Activated CD4-positive, alpha-beta memory T cell treated with anti-CD3 and anti-CD28 coated beads for 36 hours (primary cell): ENCODE measurements around the gene SRPK1. TPM values are rescaled to one million over a fixed set of nuclear protein-coding genes. Genes with fewer than 3 reads are reported as not detected.
A peak's percentile ranks its signal among the peaks of the same experiment; 100 is the strongest.

Experiments used
- CTCF ChIA-PET: fragments of 350-600 bp; sonication (Branson Sonifier 250); formaldehyde crosslinking; loops from one replicate; lab custom pipeline; 2021; ENCODE audit warnings: antibody characterized with exemption, inconsistent platforms; lab: Charles Lee
- POLR2A ChIA-PET: fragments of 350-600 bp; sonication (Branson Sonifier 250); formaldehyde crosslinking; loops from one replicate; lab custom pipeline; 2021; ENCODE audit warnings: antibody characterized with exemption; lab: Charles Lee
- DNase-seq: peaks from one replicate; pipeline ENCODE4 v3.0.0-alpha.2; 2020
- H3K27ac Mint-ChIP-seq: one replicate; pipeline ENCODE4 v1.8.0; 2021; ENCODE audit warnings: mixed read lengths
- H3K27me3 Mint-ChIP-seq: one replicate; pipeline ENCODE4 v1.8.0; 2021; ENCODE audit warnings: mixed read lengths
- H3K36me3 Mint-ChIP-seq: one replicate; pipeline ENCODE4 v1.8.0; 2021; ENCODE audit warnings: mixed read lengths
- H3K4me1 Mint-ChIP-seq: one replicate; pipeline ENCODE4 v1.8.0; 2021; ENCODE audit warnings: low read depth, mixed read lengths
- H3K4me3 Mint-ChIP-seq: one replicate; pipeline ENCODE4 v1.8.0; 2021; ENCODE audit warnings: mild to moderate bottlenecking, mixed read lengths
- H3K9me3 Mint-ChIP-seq: one replicate; pipeline ENCODE4 v1.8.0; 2021; ENCODE audit warnings: mixed read lengths
- intact Hi-C: fragments of 100-400 bp; cut with micrococcal nuclease; formaldehyde crosslinking; loops from one replicate; pipeline ENCODE4 v1.15.1; 2023
- total RNA-seq, 2 experiments: library from RNA; stranded (reverse); gene quantifications; one replicate each; pipeline ENCODE4 v1.2.3, GENCODE V29; 2021

Gene SRPK1
- total RNA-seq, 2 experiments from 2014 or later = 134 to 143 TPM

DNA sequence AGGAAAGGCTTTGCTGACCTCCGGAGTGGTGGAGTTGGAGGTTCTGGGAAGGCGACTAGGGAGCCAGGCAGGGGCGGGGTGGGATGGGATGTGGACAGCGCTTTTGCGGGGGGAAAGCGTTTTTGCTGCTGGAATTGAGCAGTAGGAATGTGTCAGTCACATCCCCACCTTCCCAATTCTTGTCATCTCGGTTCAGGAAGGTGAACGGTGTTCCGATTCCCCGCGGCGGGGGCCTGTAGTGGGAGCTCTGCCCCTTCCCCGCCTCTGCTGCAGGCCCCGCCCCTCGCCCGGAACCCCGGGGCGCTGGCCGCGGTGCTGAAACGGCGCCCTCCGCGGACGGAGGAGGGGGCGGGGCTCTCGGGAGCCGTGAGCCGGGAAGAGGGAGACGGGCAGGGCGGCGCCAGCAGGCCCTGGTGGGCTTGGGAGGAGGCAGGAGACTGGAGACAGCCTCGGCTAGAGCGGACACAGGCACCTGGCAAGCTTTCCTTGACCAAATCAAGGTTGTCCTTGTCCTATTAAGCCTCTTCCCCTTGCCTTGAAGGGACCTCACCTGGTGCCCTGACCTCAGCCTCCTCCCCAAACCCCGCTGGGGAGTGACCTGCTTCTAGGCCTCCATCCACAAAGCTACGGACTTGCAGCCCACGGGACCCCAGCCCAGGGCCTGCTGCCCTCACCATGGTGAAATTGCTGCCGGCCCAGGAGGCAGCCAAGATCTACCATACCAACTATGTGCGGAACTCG, 115.7 kb downstream of the SRPK1 start, which contains the start of gene LHFPL5:
TSS of gene LHFPL5 (plus strand) at position 357 of the 741 bp plus-strand sequence. CDS start at position 676, 319 bp downstream.
- POLR2A ChIA-PET = no interaction called here

DNA sequence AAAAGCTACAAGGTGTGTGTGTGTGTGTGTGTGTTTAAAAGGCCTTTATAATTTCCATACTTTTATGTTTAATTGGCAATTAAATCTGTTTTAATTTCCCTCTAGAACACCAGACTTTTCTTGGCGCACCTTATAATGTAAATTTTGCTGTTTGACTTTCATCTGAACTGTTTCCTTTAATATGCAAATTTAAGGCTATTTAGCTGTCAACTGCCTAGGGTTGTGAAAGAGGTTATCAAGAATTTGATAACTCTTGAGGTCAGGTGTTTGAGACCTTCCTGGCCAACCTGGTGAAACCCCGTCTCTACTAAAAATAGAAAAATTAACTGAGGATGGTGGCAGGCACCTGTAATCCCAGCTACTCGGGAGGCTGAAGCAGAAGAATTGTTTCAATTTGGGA, 119.8 kb downstream of the SRPK1 start:
- DNase-seq = no peak
- POLR2A ChIA-PET = no interaction called here
- no peak overlapping the region for H3K4me3 Mint-ChIP-seq
- no peaks in the 10 kb centered on the region for H3K4me1 Mint-ChIP-seq
- no peaks in the 10 kb centered on the region for H3K9me3 Mint-ChIP-seq
- no peaks in the 10 kb centered on the region for H3K36me3 Mint-ChIP-seq
- H3K27ac Mint-ChIP-seq = no peak overlapping the region
- CTCF ChIA-PET = no interaction called here
- H3K27me3 Mint-ChIP-seq = peaks cover 10% of the 10 kb centered on the region
- intact Hi-C loops = no loop called here

More for the DNA sequence above, 115.7 kb downstream of the SRPK1 start, which contains the start of gene LHFPL5:
- no peaks in the 10 kb centered on the region for H3K9me3 Mint-ChIP-seq
- peaks cover 24% of the 10 kb centered on the region for H3K27me3 Mint-ChIP-seq
- peak; percentile 59 for DNase-seq
- H3K36me3 Mint-ChIP-seq = no peaks in the 10 kb centered on the region
- no peak within 1 kb of the TSS for H3K27ac Mint-ChIP-seq
- CTCF ChIA-PET = no interaction called here
- no peaks in the 10 kb centered on the region for H3K4me1 Mint-ChIP-seq
- intact Hi-C loops = no loop called here
- no peak within 1 kb of the TSS for H3K4me3 Mint-ChIP-seq

- H3K27ac Mint-ChIP-seq = no peak overlapping the region
- POLR2A ChIA-PET = no interaction called here
- no peak overlapping the region for H3K4me3 Mint-ChIP-seq
- DNase-seq = no peak
- H3K9me3 Mint-ChIP-seq = no peaks in the 10 kb centered on the region
- CTCF ChIA-PET = no interaction called here
- intact Hi-C loops = no loop called here
- H3K27me3 Mint-ChIP-seq = no peaks in the 10 kb centered on the region
- H3K36me3 Mint-ChIP-seq = no peaks in the 10 kb centered on the region
- H3K4me1 Mint-ChIP-seq = no peaks in the 10 kb centered on the region
Measured at GRCh38 chr6:35798706-35799105, 122.2 kb downstream of the SRPK1 start.

GRCh38 chr6:35797837-35798526, 122.9 kb downstream of the SRPK1 start:
- Mint-ChIP-seq H3K4me1 (no peaks in the 10 kb centered on the region), H3K4me3 (no peak overlapping the region), H3K9me3 (no peaks in the 10 kb centered on the region), H3K27me3 (no peaks in the 10 kb centered on the region), H3K36me3 (no peaks in the 10 kb centered on the region), H3K27ac (no peak overlapping the region)
- ChIA-PET CTCF (no interaction called here), POLR2A (no interaction called here)
- intact Hi-C loops = no loop called here
- no peak for DNase-seq

GRCh38 chr6:35796236-35796635, 124.7 kb downstream of the SRPK1 start:
- peaks cover 2% of the 10 kb centered on the region for H3K27me3 Mint-ChIP-seq
- ChIA-PET CTCF (interaction anchor here (0.6 kb wide), 1 partner anchor 28 kb away, joined by 4 read pairs; no protein-coding TSS in a partner anchor), POLR2A (no interaction called here)
- no peaks in the 10 kb centered on the region for H3K36me3 Mint-ChIP-seq
- H3K9me3 Mint-ChIP-seq = no peaks in the 10 kb centered on the region
- no peak overlapping the region for H3K4me3 Mint-ChIP-seq
- intact Hi-C loops = no loop called here
- no peak for DNase-seq
- H3K27ac Mint-ChIP-seq = no peak overlapping the region
- no peaks in the 10 kb centered on the region for H3K4me1 Mint-ChIP-seq

GRCh38 chr6:35795453-35796071, 125.3 kb downstream of the SRPK1 start:
- DNase-seq = no peak
- no peaks in the 10 kb centered on the region for H3K4me1 Mint-ChIP-seq
- ChIA-PET POLR2A (no interaction called here), CTCF (no interaction called here)
- H3K27ac Mint-ChIP-seq = no peak overlapping the region
- no peaks in the 10 kb centered on the region for H3K9me3 Mint-ChIP-seq
- peaks cover 4% of the 10 kb centered on the region for H3K27me3 Mint-ChIP-seq
- H3K36me3 Mint-ChIP-seq = no peaks in the 10 kb centered on the region
- H3K4me3 Mint-ChIP-seq = no peak overlapping the region
- intact Hi-C loops = no loop called here

DNA sequence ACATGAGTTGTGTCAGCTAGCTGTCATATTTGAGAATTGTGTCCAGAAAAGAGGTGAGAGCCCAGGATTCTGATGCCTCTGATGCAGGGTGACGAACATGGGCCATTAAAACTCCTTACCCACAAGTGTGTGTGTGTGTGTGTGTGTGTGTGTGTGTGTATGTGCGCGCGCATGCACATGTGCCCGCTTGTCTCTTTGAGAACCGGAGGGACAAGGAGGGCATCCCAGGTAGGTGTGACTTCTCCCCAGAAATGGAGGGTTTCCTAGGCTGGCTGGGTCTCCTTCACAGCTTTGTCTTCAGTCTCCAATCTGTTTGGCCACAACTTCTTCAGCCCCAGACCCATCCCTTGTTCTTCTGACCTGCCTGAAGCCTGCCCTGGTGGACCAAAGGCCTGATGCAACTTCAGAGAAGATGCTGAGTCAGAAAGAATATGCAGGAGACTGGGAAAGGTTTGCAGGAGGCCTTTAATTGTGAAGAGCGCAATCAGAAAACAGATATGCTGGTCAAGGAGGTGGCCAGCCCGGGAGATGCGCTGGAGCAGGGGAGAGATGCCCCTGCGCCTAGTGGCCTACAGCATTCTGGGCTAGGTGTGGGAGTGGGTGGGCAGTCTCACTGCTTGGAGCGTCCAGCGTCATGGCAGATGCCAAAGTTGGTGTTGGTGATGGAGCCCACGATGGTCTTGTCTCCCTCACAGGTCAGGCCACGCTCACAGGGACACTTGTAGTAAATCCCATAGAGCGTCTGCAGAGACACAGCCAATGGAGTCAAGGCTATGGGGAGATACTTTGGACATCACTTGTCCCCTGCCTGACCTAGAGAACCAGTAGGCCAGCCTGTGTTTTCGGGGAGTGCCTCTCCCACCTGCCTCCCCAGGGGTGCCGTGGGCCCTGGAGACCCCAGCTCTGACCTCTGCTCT, 126.1 kb downstream of the SRPK1 start:
- Mint-ChIP-seq H3K9me3 (no peaks in the 10 kb centered on the region), H3K27ac (no peak overlapping the region), H3K4me1 (no peaks in the 10 kb centered on the region), H3K4me3 (no peak overlapping the region), H3K27me3 (peaks cover 7% of the 10 kb centered on the region), H3K36me3 (no peaks in the 10 kb centered on the region)
- DNase-seq = no peak
- ChIA-PET CTCF (interaction anchor here (0.7 kb wide), 1 partner anchor 267 kb away, joined by 3 read pairs; no protein-coding TSS in a partner anchor), POLR2A (no interaction called here)
- intact Hi-C loops = no loop called here

- Mint-ChIP-seq H3K27ac (no peak overlapping the region), H3K9me3 (no peaks in the 10 kb centered on the region)
Measured at GRCh38 chr6:35790683-35791082, 130.2 kb downstream of the SRPK1 start.

GRCh38 chr6:35788423-35788982, 132.4 kb downstream of the SRPK1 start:
- Mint-ChIP-seq H3K9me3 (no peaks in the 10 kb centered on the region), H3K27ac (no peak overlapping the region), H3K36me3 (no peaks in the 10 kb centered on the region), H3K27me3 (peaks cover 44% of the 10 kb centered on the region), H3K4me1 (no peaks in the 10 kb centered on the region), H3K4me3 (no peak overlapping the region)
- ChIA-PET POLR2A (no interaction called here), CTCF (no interaction called here)
- intact Hi-C loops = no loop called here
- no peak for DNase-seq

More at GRCh38 chr6:35790683-35791082, 130.2 kb downstream of the SRPK1 start:
- Mint-ChIP-seq H3K36me3 (no peaks in the 10 kb centered on the region), H3K4me1 (no peaks in the 10 kb centered on the region), H3K27me3 (peaks cover 33% of the 10 kb centered on the region), H3K4me3 (no peak overlapping the region)
- intact Hi-C loops = no loop called here
- ChIA-PET POLR2A (no interaction called here), CTCF (no interaction called here)
- DNase-seq = no peak

- peaks cover 42% of the 10 kb centered on the region for H3K27me3 Mint-ChIP-seq
- intact Hi-C loops = no loop called here
Measured at GRCh38 chr6:35787266-35788218, 133.4 kb downstream of the SRPK1 start.

DNA sequence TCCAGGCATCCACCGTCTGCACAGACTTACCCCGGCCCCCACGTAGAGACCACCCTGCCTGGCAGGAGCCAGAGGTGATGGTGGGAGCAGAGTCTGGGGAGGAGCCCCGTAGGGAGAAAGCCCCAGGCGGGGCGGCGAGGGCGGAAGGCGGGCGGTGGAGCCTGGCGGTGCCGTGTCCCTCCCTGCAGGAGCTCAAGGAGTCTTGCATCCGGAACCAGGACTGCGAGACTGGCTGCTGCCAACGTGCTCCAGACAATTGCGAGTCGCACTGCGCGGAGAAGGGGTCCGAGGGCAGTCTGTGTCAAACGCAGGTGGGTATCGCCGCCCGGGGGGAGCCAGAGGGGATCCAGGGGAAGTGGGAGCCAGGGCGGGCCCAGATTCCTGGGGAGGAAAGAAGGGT, 134.1 kb downstream of the SRPK1 start:
- ChIA-PET POLR2A (no interaction called here), CTCF (no interaction called here)
- Mint-ChIP-seq H3K27me3 (peaks cover 42% of the 10 kb centered on the region), H3K4me3 (no peak overlapping the region), H3K27ac (no peak overlapping the region), H3K4me1 (no peaks in the 10 kb centered on the region), H3K36me3 (no peaks in the 10 kb centered on the region), H3K9me3 (no peaks in the 10 kb centered on the region)
- intact Hi-C loops = no loop called here
- no peak for DNase-seq

More at GRCh38 chr6:35787266-35788218, 133.4 kb downstream of the SRPK1 start:
- POLR2A ChIA-PET = no interaction called here
- Mint-ChIP-seq H3K4me3 (no peak overlapping the region), H3K27ac (no peak overlapping the region), H3K36me3 (no peaks in the 10 kb centered on the region), H3K4me1 (no peaks in the 10 kb centered on the region), H3K9me3 (no peaks in the 10 kb centered on the region)
- no peak for DNase-seq
- CTCF ChIA-PET = no interaction called here
